ENCODE measurements around the gene FADS1.

FADS1 gene

DNA sequence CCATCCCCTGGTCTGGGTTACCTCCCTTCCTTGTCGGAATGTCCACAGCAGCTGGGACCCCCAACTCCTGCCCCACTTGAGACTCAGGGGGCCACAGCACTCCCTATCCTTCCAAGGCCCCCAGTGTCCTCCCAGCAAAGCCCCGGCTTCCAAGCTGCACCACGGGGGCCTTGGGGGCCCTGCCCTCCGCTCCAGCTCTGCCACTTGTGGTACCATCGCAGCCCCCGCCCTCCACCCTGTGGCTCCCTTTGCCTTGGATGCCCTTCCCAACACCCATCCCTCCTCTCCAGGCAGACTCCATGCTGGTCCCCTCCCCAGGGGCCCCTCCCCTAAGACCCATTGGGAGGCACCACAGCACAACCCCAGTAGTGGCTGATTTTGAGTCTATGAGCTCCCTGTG lies 41.7 kb downstream of the FADS1 start:
- DNase-seq, result no peak

DNA sequence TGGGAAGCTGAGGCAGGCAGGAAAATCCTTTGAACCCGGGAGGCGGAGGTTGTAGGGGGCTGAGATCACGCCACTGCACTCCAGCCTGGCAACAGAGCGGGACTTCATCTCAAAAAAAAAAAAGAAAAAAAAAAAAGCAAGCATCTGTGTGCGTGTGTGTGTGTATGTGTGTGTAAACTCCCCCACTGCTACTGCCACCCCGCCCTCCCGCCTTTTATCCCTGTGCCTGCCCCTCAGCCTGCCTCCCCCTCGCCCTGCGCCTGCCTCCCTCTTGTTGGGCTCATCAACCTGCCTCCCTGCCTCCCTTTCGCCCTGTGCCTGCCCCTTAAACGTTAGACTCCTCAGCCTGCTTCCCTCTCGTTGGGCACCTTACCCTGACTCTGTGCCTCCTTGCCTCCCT lies 42.4 kb downstream of the FADS1 start:
- no peak for DNase-seq

- DNase-seq, result no peak
These were observed 43.0 kb downstream of the FADS1 start for GRCh38 chr11:61773809-61774208.

DNA sequence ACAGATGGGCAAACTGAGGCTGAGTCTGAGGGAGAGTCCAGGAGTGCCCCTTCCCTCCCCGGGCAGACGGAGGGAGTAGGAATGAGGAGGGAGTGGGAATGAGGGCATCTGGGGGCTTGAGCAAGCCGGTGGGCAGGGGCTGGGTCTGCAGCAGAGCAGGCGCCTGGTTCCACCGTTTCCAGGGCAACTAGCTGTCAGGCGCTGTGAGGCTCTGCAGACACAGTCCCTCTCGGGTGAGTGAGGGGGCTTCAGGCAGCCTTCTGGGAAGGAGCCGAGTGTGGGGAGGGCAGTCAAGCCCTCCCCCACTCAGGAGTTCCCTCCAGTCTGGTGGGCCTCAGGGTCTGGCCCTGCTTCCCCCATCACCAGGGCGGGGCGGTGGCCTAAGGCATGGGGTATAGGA lies 43.4 kb downstream of the FADS1 start:
- DNase-seq, result no peak

- DNase-seq, result no peak
These were observed 44.8 kb downstream of the FADS1 start for GRCh38 chr11:61771985-61772455.

- DNase-seq, result no peak
These were observed 45.5 kb downstream of the FADS1 start for GRCh38 chr11:61771195-61771894.

GRCh38 chr11:61769946-61770683 lies 46.7 kb downstream of the FADS1 start:
- no peak for DNase-seq

- DNase-seq, result no peak
These were observed 47.5 kb downstream of the FADS1 start for GRCh38 chr11:61769169-61769920.

- DNase-seq, result no peak
These were observed 48.3 kb downstream of the FADS1 start for GRCh38 chr11:61768376-61769076.

GRCh38 chr11:61766353-61766841 lies 50.4 kb downstream of the FADS1 start:
- no peak for DNase-seq

- no peak for DNase-seq
These were observed 51.1 kb downstream of the FADS1 start for GRCh38 chr11:61765550-61766253.

- DNase-seq, result no peak
These were observed 52.1 kb downstream of the FADS1 start for GRCh38 chr11:61764606-61765260.

GRCh38 chr11:61763930-61764605 lies 52.7 kb downstream of the FADS1 start:
- DNase-seq, result no peak

GRCh38 chr11:61762798-61763197 lies 54.0 kb downstream of the FADS1 start:
- DNase-seq, result no peak

GRCh38 chr11:61762223-61762615 lies 54.6 kb downstream of the FADS1 start:
- DNase-seq, result no peak

GRCh38 chr11:61761440-61762222 lies 55.2 kb downstream of the FADS1 start:
- DNase-seq, result no peak

DNA sequence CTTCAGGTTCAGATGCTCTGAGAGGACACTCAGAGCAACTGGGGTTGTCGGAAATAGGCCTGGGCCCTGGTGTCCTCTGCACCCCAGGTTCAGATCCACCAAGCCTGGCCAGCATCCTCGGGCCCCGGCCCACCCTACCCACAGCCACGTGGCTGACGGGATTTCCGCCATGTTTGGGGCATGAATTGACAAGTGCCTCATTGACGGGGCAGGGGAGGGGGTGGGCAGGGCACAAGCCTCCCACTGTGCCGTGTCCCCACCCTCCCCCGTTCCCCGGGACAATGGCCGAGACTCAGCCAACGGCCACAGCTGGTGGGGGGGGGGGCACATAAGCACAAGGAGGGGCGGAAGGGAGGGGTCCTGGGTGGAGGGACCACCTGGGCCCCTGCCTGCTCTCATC lies 55.9 kb downstream of the FADS1 start:
- no peak for DNase-seq

DNA sequence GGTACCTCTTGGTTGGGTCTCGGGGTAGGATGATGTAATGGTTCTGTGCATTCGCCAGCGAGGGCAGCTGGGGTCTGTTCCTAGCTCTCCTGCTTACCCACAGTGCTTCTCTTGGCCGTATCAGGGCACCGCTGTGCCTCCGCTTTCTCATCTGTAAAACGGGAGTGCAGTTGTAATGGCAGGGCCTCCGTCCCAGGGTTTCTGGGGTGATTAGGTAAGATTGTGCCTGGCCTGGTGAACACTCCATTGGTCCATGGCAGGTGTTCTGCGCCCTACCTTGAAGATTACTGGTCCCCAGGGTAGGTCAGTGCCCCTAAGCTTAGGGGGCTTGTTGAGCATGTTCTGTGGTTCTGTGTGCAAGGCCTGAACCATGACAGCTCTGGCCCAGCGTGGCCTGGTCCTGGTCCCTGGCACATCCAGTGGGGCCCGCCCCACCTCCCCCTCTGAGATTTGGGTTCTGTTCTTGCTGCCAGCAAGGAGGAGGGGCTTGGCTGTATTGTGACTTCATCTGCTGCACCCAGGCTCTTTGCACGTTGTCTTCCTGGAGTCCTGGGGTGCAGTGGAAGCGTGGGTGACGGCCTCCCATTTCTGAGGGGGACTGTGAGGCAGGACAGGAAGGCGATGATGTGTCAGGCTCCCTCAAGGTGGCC lies 59.5 kb downstream of the FADS1 start:
- no peak for DNase-seq

GRCh38 chr11:61756452-61757212 lies 60.2 kb downstream of the FADS1 start:
- DNase-seq, result no peak
